ENCODE measurements around the gene RNF183.
"Not testable (repeated sequence)": the region's sequence is repeated elsewhere in the genome, so short reads cannot be mapped to it uniquely, and the experiment has no call there.

RNF183 gene

GRCh38 chr9:113274474-113275156 lies 28.6 kb downstream of the RNF183 start:
- peak; percentile 35 for DNase-seq (ENCODE audit: low read depth)

GRCh38 chr9:113269871-113270270 lies 33.3 kb downstream of the RNF183 start:
- DNase-seq (ENCODE audit: low read depth): no peak

GRCh38 chr9:113269355-113269754 lies 33.8 kb downstream of the RNF183 start:
- no peak for DNase-seq (ENCODE audit: low read depth)

GRCh38 chr9:113267911-113268566 lies 35.1 kb downstream of the RNF183 start:
- DNase-seq (ENCODE audit: low read depth): no peak

- no peak for DNase-seq (ENCODE audit: low read depth)
These were observed 37.0 kb downstream of the RNF183 start for GRCh38 chr9:113266174-113266573.

- no peak for DNase-seq (ENCODE audit: low read depth)
These were observed 41.1 kb downstream of the RNF183 start for GRCh38 chr9:113261917-113262671.

GRCh38 chr9:113258282-113258681 lies 44.9 kb downstream of the RNF183 start:
- DNase-seq (ENCODE audit: low read depth): no peak

GRCh38 chr9:113257863-113258262 lies 45.3 kb downstream of the RNF183 start:
- DNase-seq (ENCODE audit: low read depth): no peak

GRCh38 chr9:113255438-113255837 lies 47.7 kb downstream of the RNF183 start:
- DNase-seq (ENCODE audit: low read depth): no peak

- DNase-seq (ENCODE audit: low read depth): no peak
These were observed 48.2 kb downstream of the RNF183 start for GRCh38 chr9:113254991-113255390.

GRCh38 chr9:113250807-113251206 lies 52.4 kb downstream of the RNF183 start:
- DNase-seq (ENCODE audit: low read depth): no peak

GRCh38 chr9:113249661-113250060 lies 53.5 kb downstream of the RNF183 start:
- DNase-seq (ENCODE audit: low read depth): not testable (repeated sequence)

- no peak for DNase-seq (ENCODE audit: low read depth)
These were observed 55.5 kb downstream of the RNF183 start for GRCh38 chr9:113247640-113248039.
